ENCODE measurements around the gene SAMD4B.
"Not testable (repeated sequence)": the region's sequence is repeated elsewhere in the genome, so short reads cannot be mapped to it uniquely, and the experiment has no call there.

SAMD4B gene

GRCh38 chr19:39341719-39342604, at the start of gene SAMD4B:
TSS of gene SAMD4B (plus strand) at chr19:39342421. CDS start at chr19:39356894, 14,473 bp downstream.
- DNase-seq (ENCODE audit: low read depth), result peak; percentile 76

- DNase-seq (ENCODE audit: low read depth), result no peak
Measured at GRCh38 chr19:39293394-39293793, 48.8 kb upstream of the SAMD4B start.

- DNase-seq (ENCODE audit: low read depth), result no peak
Measured at GRCh38 chr19:39296055-39296645, 46.1 kb upstream of the SAMD4B start, which contains the start of gene IFNL1. TSS of gene IFNL1 (plus strand) at chr19:39296407. CDS start at chr19:39296422, 15 bp downstream.

GRCh38 chr19:39296906-39297305, 45.3 kb upstream of the SAMD4B start:
- no peak for DNase-seq (ENCODE audit: low read depth)

GRCh38 chr19:39297931-39298634, 44.1 kb upstream of the SAMD4B start:
- DNase-seq (ENCODE audit: low read depth), result no peak

GRCh38 chr19:39299404-39299803, 42.8 kb upstream of the SAMD4B start:
- DNase-seq (ENCODE audit: low read depth), result no peak

GRCh38 chr19:39299832-39300231, 42.4 kb upstream of the SAMD4B start:
- DNase-seq (ENCODE audit: low read depth), result no peak

GRCh38 chr19:39301021-39301420, 41.2 kb upstream of the SAMD4B start:
- DNase-seq (ENCODE audit: low read depth), result no peak

- no peak for DNase-seq (ENCODE audit: low read depth)
Measured at GRCh38 chr19:39301562-39301961, 40.7 kb upstream of the SAMD4B start.

- DNase-seq (ENCODE audit: low read depth), result no peak
Measured at GRCh38 chr19:39303373-39304184, 38.6 kb upstream of the SAMD4B start.

- DNase-seq (ENCODE audit: low read depth), result no peak
Measured at GRCh38 chr19:39304185-39304513, 38.1 kb upstream of the SAMD4B start.

- DNase-seq (ENCODE audit: low read depth), result no peak
Measured at GRCh38 chr19:39304701-39305571, 37.3 kb upstream of the SAMD4B start.

- DNase-seq (ENCODE audit: low read depth), result no peak
Measured at GRCh38 chr19:39306075-39306474, 36.1 kb upstream of the SAMD4B start.

GRCh38 chr19:39307046-39307821, 35.0 kb upstream of the SAMD4B start:
- no peak for DNase-seq (ENCODE audit: low read depth)

GRCh38 chr19:39307822-39308530, 34.2 kb upstream of the SAMD4B start:
- DNase-seq (ENCODE audit: low read depth), result no peak

GRCh38 chr19:39308531-39309304, 33.5 kb upstream of the SAMD4B start:
- DNase-seq (ENCODE audit: low read depth), result no peak

GRCh38 chr19:39309305-39309670, 32.9 kb upstream of the SAMD4B start:
- not testable (repeated sequence) for DNase-seq (ENCODE audit: low read depth)

- no peak for DNase-seq (ENCODE audit: low read depth)
Measured at GRCh38 chr19:39310558-39311311, 31.5 kb upstream of the SAMD4B start.
